HG03439 (cell line): Measurements from ENCODE around the gene COL2A1.

Source experiments
- ATAC-seq: cut with Tn5 transposase; IDR thresholded peaks from one replicate; pipeline ENCODE4 v1.9.1; 2021; ENCODE audit warnings: mild to moderate bottlenecking, moderate library complexity; ENCODE audit not compliant: unreplicated experiment

COL2A1 gene

DNA sequence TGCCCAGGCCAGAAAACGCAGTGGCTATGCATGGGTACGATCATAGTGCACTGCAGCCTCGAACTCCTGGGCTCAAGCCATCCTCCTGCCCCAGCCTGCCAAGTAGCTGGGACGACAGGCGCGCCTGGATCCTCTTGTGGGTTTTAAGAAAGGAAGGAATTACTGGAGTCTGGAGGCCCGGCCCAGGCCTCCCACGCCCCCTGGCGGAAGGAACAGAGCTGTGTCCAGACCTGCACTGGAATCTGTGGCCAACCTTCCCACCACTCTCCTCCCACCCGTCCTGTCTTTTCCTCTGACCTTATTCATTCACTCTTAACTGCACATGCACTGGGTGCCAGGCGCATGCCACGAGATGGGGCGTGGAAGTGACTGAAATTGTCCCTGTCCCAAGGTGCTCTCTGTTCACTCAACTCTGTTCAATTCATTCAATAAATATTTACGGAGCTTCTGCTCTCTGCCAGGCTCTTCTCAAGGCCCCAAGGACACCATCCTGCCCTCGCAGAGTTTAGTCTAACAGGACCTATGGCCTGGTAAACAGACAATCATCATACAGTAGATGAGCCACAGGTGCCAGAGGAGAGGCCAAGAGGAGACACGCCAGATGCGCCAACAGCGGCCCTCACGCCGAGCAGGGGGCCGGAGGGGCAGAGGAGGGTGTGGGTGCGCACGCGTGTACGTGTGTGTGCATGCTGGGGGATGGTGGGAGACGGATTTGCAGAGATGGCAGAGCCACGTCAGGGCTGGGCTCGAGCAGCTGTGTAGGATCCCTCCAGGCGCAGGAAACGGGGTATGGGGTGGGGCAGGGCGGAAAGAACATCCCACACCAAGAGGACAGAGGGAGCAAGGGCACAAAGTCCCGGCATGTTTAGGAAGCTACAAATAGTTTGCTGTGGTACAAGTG, 54.6 kb downstream of the COL2A1 start:
- peak; percentile 75 for ATAC-seq

DNA sequence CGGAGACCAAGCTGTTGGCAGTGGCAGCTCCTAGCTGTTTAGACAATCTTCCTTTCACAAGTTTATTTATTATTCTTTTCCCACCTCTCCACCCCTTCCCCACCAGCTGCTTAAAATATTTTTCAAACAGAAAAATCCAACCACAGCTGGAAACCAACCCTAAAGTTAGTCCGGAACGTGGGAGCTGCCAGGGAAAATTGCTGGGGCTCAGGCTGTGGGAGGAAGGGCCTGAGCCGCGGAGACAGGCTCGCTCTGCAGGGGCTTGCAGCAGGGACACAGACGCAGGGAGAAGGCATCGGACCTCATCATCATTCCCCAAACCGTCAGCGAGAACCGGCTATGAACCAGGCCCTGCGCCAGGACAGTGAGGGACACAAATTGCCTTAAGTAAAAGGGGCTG, 56.9 kb downstream of the COL2A1 start:
- ATAC-seq: no peak

DNA sequence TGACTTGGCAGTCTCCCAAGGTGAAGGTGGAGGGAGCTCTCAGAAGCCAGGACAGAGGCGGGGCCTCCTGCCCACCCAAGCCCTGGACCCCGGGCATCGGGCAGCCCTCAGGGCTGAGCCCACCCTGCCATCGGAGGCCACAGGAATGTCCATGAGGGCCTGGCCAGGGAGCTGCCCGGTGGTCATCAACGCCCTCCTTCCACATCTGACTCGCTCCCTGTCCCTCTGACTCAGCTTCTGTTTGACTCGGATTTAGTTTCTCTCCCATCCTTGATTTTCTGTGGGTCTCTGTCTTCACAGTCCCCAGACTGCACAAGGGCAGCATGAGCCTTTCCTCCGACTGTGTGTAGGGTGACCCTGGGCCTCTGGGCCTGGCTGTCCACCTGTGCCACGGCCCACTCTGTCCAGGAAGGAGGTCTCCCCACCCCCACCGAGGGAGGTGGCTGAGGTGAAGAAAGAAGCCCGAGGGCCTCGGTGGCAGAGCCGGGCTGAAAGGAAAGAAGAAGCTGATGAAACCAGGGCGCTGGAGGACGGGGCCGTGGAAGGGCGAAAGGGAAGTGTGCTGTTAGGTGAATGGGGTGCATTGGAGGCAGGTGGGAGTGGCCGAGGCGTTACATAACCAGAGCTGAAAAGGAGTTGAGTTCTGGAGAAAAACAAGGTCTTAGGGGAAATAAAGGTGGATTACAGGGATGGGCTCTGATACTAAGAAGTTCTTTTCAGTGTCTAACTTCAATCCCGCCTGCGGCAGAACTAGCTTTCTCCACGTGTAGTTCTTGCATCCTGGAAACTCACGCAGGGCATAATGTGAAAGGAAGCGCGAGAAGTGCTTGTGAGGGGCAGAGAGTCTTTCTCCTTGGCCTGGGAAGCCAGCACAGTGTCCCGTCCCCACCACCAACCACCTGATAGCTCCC, 57.6 kb downstream of the COL2A1 start:
- no peak for ATAC-seq

DNA sequence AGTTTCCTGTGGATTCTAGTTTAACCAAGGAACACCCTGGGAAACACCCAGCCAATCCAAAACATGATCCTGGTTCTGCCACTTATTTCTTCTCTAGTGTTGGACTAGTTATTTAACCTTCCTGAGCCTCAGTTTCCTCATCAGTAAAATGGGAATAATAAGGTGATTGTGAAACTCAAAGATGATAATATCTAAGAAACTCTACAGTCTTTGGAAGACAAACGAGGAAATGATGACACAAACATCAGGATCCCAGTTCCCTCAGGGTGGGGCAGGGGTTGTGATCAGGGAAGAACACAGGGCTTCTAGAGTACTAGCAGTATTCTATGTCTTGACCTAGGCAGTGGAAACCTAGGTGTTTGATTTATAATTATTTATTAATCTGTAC, 58.9 kb downstream of the COL2A1 start:
- no peak for ATAC-seq

DNA sequence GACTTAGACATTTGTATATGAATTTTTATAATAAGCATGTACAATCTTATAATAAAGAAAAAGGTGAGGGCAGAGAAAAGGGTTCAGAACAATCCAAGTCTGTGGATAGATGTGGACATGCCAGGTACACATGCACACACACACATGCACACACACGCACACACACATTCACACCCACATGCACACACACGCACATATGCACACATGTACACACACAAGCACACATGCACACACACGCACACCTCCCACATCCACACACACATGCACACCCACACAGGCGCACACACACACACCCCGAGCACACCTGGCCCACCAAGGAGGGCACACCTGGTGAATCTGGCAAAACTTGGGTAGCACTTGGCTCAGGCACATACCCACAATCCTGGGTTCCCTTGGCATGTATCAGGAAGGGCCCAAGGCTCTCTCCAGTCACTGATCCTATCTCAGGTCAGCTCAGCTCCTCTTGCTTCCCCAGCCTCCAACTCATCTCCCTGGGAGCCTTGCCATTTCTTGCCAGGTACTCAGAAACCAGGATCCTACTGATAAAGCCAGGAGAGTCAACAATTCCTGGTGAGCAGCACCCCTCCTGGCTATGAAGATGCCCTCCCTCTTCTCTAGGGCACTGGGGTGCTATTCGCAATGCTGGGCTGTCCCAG, 59.5 kb downstream of the COL2A1 start:
- no peak for ATAC-seq

DNA sequence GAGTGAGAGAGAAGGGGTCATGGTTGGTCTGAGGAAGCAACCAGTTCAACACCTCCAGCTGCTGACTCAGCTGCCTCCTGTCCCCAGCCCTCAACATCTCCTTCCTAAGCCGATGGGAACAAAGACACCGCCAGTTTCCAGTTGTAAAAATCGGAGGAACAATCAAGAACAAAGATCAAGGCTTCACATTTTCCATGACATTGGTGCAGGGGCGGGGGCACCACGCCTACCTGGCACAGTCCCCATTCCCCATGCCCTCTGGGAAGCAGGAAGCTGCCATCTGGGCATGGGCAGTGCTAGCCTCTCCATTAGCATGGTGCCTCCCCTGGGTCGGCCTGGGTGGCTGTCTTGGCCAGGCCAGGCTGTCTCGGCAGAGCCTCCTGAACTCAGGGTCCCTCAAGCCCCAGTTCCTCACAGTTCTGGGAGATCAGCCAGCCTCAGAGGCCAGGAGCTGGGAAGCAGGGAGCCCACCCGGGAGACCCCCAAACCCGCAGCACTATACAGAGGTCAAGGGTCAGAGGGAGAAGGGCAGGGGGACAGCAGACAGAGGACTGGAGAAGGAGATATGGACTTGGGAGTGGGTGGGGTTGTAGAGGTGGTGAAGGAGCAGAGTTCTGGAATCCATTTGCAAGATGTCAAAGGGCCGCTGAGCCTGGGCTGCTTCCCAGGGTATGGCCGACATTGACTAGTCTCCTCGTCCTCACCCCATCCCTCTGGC, 60.5 kb downstream of the COL2A1 start:
- no peak for ATAC-seq

DNA sequence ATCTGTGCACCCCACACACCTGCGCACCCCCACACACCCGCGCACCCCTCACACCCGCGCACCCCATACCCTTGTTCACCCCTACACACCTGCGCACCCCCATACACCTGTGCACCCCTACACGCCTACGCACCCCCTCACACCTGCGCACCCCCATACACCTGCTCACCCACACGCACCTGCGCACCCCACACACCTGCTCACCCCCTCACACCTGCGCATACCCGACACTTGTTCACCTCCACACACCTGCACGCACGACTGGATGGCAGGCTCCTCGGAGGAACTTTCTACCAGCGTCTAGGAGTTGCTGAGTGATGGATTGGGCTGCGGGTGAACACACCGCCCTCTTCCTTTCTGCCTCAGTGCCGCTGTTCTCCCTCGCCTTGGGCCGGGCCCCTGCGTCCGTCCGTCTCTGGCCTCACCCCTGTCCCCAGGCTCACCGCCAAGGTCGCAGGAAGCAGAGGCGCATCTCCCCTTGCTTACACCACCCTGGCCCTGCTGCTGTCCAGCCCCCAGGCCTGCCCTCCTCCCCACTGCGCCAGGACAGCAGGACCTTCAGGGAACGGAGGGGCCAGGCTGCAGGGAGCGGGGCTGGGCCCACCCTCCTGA, 61.6 kb downstream of the COL2A1 start:
- no peak for ATAC-seq

DNA sequence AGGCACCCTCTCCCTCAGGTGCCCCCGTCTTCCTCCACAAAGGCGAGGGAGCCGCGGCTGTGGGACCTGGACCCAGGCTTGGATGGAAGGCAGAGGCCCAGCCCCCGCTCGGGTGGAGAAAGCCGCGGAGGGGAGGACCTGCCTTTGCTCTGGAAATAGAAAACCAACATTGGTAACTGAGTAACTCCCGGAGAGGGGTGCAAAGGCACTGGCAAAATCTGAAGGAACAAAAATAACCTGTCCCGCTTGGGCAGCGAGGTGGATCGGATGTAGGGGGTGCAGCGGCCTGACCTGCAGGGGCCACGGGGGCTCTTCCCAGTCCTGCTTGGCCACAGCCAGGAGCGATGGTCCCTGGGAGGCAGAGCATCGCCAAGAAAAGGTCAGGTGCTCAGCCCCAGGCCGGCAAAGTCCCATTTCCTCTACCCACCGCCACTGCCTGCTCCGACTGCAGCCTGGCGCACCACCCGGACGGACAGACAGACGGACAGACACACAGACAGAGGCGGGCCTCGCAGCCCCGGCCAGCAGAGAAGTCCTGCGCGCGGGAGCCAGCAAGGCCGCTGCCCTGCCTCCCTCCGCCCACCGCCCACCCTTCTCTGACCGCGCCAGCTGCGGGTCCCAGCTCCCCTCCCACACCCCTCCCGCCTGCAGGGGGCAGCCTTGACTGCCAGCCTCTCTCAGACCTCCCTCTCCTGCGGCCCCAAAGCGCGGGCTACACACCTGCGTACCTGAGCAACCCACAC, 62.2 kb downstream of the COL2A1 start:
- no peak for ATAC-seq

DNA sequence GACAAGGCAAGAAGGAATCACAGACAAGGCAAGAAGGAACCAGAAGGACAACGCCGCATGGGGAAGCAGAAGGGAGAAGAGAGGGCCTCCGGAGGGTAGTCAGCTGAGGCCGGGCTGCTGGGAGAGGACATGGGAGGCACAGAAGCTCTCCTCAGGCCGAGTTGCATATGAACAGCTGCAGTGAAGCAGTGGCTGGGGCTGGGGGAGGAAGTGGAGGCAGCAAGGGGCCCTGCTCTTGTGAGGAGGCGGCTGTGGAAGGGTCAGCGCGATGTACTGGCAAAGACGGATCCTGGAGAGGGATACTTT, 62.8 kb downstream of the COL2A1 start:
- ATAC-seq: no peak

DNA sequence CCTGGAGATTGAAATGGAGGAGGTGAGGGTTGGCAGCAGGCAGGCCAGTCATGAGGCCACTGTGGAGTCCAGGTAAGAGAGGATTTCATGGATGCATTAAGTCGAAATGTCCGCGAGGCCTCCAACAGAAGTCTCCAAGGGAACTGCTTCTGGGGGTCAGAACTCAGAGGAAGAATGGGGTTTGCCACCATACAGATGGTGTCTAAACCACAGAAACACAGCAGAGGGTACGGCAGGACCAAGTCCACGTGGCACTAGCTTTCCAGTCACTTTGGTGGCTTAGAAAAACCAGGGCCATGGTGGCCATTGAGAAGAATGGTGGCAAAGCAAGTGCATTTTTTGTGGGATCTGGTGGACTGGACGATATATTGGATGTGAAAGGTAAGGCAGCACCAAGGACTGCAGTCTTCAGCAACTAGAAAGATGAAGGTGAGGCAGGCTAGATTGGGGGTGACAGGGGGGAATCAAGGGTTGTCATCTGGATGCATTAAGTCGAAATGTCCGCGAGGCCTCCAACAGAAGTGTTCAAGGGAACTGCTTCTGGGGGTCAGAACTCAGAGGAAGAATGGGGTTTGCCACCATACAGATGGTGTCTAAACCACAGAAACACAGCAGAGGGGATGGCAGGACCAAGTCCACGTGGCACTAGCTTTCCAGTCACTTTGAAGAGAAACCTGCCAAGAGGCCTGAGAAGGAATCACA, 63.4 kb downstream of the COL2A1 start:
- ATAC-seq: no peak

DNA sequence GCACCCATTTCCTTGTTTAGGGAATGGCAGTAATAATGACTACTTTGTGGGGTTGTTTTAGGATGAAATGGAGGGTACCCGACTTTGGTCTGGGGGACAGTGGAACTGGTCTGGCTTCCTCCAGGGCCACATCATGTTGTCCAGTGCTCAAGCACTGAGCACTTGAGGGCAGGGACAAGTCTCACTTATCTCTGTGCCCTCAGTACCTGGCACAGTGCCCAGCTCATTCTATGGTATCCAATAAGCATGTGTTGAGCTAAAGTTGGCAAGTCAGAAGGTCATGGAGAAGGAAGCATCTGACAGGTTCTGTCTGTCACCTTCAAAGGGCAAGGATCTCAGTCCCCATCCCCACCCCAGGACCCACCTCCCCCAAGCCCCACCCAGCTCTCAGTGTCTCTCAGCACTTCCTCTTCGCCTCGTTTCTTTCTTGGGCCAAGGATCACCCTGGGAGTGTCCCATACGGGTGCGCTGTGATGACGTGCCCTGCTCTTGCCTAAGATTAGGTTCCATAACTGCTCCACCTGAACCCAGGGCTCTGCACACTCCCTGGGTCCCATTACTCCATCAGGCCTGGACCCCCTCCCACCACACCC, 65.2 kb downstream of the COL2A1 start:
- ATAC-seq: no peak

DNA sequence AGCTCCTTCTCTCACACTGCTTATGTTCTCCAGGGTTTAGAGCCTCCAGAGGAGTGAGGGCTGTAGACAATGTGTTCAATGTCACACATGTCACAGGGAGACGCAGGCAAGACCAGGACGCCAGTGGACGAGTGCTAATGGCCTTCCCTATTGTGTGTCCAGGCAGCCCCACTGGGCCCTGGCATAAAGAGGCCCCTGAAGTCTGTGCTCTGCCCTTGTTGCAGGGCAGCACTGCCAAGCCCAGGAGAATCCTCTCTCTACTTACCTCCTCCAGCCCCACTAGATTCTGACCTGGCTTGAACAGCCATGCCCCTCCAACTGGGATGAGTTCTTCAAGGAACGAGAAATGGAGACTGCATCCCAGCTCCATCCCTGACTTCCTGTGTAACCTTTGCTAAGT, 65.7 kb downstream of the COL2A1 start:
- no peak for ATAC-seq

DNA sequence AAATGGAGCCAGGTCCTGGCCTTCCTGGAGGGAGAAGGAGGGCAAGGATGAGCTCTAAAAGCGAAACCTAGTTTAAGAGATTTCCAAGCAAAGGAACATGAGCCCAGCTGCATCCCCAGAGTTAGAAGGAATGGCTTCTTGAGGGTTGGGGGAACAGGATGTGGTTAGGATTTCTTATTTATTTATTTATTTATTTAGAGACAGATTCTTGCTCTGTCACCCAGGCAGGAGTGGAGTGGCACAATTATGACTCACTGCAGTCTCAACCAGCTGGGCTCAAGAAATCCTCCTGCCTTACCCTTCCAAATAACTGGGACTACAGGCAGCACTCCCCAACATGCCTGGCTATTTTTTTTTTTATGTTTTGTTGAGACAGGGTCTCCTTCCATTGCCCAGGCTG, 66.2 kb downstream of the COL2A1 start:
- no peak for ATAC-seq

DNA sequence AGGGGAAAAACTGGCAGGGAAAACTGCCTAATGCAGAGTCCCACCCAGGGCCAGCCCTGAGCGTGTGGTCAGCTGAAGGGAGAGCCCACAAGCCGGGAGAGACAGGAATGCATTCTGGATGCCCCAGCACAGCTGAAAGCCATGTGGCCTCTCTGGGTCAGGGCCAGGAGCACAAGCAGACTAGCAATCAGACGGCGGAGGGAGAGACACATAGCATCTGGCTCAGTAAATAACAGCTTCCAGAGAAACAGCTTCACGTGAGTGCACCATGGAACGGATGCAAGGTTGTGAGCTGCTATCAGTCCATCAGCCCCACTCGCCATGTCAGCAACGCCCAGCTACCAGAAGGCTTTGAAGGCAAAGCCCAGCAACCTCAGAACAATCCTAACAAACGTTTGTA, 69.1 kb downstream of the COL2A1 start:
- no peak for ATAC-seq

DNA sequence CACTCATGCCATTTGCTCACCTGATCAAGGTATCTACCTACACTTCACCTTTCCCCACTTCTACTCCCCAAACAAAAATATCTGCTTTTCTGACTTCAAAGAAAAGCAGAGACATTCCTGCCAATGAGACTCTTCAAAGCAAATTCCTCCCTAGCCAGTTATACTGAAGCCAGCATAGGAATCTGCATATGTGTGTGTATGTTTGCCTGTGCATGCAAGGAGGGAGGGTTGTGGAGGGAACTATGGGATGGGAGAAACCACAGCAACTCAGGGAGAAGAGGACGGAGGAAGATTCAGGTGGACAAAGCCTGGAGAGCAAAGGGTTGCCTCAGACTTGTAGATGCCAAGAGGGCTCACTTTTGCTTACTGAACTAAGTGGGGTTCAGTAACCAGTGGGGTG, 73.1 kb downstream of the COL2A1 start:
- ATAC-seq: no peak

DNA sequence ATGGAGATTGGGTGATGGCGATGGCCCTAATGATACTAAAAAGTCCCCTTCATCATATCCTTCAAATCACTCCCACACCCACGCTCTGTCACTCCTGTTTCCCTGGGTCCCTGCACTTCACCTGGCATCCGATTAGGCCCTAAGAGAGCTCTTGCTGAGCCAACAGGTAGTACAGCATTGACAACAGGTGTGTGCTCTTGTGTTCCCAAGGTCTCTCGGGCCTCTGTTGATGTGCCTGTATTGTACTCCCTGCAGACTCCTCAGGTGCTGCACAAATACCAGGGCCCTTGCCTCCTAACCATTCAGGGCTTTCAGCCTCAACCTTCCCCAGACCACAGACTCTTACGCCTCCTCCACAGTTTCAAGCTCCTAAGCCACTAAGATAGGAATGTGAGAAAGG, 73.6 kb downstream of the COL2A1 start:
- ATAC-seq: no peak

DNA sequence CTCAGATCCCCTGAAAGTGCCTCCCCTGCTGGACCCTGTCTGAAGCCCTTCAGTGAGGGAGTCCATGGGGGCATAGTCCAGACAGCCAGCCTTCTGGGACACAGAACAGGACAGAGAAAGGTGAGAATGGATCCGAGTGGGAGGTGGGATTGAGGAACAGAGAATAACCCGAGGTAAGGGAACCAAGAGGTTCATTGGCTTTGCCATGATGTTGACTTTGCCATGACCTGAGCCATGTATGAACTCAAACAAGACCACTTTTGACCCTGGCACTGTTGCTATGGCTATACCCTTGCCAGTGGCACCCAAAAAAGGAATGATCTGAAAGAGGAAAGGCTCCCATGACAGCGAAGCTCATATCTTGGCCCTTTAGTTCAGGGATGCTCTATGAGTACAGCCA, 76.9 kb downstream of the COL2A1 start:
- ATAC-seq: no peak
